GM10248 (cell line): ENCODE data around the gene NADK2.

Experiments used
- CTCF ChIA-PET: fragments of 300-600 bp; sonication (Branson Sonifier 250); formaldehyde crosslinking; extraction: SDS; loops from one replicate; lab custom pipeline; 2021; ENCODE audit warnings: antibody characterized with exemption; lab: Yijun Ruan, JAX
- POLR2A ChIA-PET: fragments of 350-650 bp; sonication (Branson Sonifier 250); formaldehyde crosslinking; extraction: SDS; loops from one replicate; lab custom pipeline; 2020; ENCODE audit warnings: antibody characterized with exemption; lab: Yijun Ruan, JAX
- DNase-seq: peaks from one replicate; pipeline ENCODE4 v3.0.0; 2012; ENCODE audit errors: extremely low spot score
- TF ChIP-seq, protein P1 (sequence below): IDR thresholded peaks from 2 replicates; pipeline ENCODE4 v1.5.1; 2012; ENCODE audit warnings: mild to moderate bottlenecking, low read depth; ENCODE audit errors: extremely low read depth, missing control alignments, control extremely low read depth

The NADK2 gene

DNA sequence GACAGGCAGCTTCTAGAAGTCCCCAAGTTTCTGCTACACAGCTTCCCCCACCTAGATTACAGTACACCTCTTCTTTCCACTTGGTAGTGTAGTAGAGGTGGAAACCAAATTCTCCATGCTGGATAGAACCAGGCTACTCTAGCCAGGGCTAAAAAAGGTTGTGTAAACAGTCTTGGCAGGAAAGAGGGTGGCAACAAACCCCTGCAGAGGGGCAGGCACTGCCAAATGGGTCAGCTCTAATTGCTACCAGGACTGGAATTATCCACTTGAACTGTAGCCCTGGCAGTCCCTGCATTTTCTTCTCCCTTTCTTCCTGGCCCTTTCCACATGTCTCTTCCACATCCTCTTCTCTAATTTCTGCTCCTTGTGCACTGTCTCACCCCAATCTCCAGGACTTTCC, 35.1 kb upstream of the NADK2 start:
- POLR2A ChIA-PET = no interaction called here
- DNase-seq = no peak
- TF ChIP-seq, protein P1, sequence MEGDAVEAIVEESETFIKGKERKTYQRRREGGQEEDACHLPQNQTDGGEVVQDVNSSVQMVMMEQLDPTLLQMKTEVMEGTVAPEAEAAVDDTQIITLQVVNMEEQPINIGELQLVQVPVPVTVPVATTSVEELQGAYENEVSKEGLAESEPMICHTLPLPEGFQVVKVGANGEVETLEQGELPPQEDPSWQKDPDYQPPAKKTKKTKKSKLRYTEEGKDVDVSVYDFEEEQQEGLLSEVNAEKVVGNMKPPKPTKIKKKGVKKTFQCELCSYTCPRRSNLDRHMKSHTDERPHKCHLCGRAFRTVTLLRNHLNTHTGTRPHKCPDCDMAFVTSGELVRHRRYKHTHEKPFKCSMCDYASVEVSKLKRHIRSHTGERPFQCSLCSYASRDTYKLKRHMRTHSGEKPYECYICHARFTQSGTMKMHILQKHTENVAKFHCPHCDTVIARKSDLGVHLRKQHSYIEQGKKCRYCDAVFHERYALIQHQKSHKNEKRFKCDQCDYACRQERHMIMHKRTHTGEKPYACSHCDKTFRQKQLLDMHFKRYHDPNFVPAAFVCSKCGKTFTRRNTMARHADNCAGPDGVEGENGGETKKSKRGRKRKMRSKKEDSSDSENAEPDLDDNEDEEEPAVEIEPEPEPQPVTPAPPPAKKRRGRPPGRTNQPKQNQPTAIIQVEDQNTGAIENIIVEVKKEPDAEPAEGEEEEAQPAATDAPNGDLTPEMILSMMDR = no peak
- CTCF ChIA-PET = interaction anchor here (1.3 to 7.9 kb wide), 3 partner anchors 8 to 29 kb away, joined by 3 to 54 read pairs (median 5); no protein-coding TSS in a partner anchor

DNA sequence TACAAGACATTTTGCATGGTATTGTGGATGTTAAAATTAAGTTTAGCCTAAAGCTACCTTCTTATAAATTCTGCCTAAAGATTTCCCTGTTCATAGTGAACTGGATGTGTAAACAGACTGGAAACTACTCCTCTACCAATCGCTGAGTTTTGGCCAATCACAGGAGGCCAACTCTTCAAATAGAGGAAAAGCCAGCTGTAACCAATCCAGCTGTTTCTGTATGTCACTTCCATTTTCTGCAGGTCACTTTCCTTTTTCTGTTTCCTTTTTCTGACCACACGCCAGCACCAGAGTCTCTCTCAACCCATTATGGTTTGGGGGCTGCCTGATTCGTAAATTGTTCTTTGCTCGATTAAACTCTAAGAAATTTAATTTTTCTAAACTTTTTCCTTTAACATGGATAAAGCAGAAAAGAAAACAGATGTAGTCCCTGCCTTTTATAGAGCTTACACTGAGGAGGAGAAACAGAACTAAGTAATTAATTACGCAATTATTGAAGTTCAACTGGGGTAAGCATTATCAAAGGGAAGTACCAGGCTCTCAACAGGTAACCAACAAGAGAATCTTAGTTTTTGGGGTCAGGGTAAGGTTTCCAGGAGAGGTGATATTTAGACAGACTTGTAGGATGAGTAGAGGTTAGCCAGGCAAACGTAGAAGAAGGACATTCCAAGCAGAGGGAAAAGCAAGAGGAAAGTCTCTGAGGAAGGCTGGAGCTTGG, 32.2 kb upstream of the NADK2 start:
- no peak for DNase-seq
- ChIA-PET POLR2A (no interaction called here), CTCF (interaction anchor here (1.0 to 7.9 kb wide), 5 partner anchors 9 to 26 kb away, joined by 3 to 54 read pairs (median 3); no protein-coding TSS in a partner anchor)
- TF ChIP-seq, protein P1 = no peak

DNA sequence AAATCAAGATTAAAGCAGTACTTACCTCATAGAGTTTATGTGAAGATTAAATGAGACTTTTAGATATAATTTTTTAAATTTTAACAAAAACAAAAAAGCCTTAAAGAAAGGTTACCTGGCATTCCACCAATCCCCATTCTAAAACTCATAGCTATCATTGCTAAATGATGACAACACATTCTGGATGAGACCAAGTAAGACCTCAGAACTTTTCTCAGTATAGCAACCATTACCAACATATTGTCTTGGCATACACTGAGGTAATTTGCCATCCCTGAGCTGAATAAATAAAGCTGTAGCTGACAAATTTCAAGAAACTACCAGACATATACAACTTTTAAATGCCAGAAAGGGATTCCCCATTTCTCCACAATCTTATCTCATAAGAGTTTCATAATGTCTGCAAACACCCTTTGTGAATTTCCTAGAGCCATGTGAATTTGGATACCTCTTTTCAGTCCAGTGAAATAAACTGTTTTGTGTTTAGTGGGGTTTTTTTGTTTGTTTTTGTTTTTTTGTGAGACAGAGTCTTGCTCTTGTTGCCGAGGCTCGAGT, 30.5 kb upstream of the NADK2 start:
- no peak for DNase-seq
- ChIA-PET POLR2A (no interaction called here), CTCF (interaction anchor here (0.7 to 7.9 kb wide), 6 partner anchors 7 to 835 kb away, joined by 3 to 54 read pairs (median 4); no protein-coding TSS in a partner anchor)
- TF ChIP-seq, protein P1 = no peak

DNA sequence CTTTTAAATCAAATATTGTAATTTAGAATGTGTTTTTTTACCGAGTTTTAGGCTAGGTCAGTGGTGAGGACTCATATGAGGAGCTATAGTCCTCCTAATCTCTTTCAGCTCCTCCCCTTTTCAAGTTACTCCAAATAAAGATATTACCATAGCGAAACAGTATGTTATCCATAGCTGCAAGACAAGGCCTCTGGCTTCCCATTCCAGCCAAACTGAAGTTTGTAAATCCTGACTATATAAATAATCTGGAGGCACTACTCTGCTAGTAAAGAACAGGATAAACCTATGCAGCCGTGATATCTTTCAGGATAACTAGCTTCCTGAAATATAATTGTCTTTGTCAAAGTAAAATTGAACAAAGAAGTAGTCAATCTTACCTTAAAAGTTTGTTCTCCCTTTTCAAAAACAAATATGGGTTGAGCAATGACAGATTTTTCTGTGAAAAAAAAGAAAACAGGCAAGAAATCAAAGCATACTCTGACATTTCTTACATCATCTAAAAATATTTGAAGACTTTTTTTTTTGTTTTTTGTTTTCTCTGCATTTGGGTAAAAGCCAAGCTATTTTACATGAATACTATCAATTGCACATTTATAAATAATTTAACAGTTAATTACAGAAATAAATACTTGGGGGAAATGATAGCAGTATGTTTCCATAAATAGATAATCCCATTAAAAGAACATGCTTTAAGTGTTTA, 29.3 kb upstream of the NADK2 start:
- TF ChIP-seq, protein P1 = no peak
- no peak for DNase-seq
- ChIA-PET CTCF (interaction anchor here (1.0 to 1.4 kb wide), 2 partner anchors 10 to 20 kb away, joined by 3 read pairs; no protein-coding TSS in a partner anchor), POLR2A (no interaction called here)

DNA sequence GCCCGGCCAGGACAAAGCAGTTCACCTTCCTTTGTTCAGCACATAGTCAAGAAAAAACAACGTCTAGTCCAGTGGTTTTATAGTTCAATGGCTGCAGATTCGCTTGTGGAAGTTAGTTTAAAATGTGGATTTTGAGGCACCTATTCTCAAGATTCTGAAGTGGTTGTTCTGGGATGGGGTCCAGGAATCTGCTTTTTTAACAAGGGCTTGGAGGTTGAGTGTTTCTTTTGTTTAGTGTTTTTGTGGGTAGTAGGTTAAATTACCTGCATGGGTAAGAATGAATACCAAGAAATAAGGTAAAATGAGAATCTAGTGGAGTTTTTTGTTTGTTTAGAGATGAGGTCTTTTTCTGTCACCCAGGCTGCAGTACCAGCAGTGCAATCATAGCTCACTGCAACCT, 28.4 kb upstream of the NADK2 start:
- POLR2A ChIA-PET = no interaction called here
- TF ChIP-seq, protein P1 = no peak
- CTCF ChIA-PET = interaction anchor here (1.4 kb wide), 1 partner anchor 11 kb away, joined by 3 read pairs; no protein-coding TSS in a partner anchor
- no peak for DNase-seq

DNA sequence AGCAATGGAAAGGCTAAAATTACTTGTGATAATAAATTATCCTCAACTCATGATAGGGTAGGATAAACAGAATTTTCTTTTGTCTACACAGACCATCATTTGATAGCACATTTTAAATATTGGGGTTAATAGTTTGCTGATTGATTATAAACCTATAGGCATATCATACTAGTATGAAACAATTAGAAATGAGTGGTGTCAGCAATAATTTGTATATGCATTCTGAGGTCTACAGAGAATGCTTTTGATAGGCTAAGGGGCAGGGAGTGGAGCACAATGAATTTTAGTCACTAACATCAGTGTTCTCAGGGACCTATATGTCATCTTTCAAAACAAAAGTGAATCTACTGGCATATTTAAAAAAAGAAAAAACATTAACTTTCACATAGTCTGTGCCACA, 27.8 kb upstream of the NADK2 start:
- CTCF ChIA-PET = interaction anchor here (0.8 to 1.7 kb wide), 5 partner anchors 8 to 36 kb away, joined by 3 to 6 read pairs (median 3); no protein-coding TSS in a partner anchor
- TF ChIP-seq, protein P1 = no peak
- POLR2A ChIA-PET = no interaction called here

More for the DNA sequence above, 27.8 kb upstream of the NADK2 start:
- no peak for DNase-seq
